Measurements from ENCODE around the gene ABHD14A.

DNA sequence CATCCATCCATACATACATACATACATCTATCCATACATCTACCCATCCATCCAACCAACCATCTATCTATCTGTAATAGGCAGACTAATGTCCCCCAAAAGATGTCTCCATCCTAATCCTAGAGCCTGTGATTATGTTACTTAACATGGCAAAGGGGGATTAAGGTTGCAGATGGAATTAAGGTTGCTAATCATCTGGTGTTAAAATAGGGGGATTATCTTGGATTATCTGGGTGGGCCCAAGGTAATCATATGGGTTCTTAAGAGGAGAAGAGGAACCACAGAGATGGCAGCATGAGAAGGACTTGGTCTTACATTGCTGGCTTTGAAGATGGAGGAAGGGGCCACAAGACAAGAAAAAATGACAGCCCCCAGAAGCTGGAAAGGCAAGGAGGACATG, 35.6 kb downstream of the ABHD14A start:
- TF ChIP-seq, protein P1, sequence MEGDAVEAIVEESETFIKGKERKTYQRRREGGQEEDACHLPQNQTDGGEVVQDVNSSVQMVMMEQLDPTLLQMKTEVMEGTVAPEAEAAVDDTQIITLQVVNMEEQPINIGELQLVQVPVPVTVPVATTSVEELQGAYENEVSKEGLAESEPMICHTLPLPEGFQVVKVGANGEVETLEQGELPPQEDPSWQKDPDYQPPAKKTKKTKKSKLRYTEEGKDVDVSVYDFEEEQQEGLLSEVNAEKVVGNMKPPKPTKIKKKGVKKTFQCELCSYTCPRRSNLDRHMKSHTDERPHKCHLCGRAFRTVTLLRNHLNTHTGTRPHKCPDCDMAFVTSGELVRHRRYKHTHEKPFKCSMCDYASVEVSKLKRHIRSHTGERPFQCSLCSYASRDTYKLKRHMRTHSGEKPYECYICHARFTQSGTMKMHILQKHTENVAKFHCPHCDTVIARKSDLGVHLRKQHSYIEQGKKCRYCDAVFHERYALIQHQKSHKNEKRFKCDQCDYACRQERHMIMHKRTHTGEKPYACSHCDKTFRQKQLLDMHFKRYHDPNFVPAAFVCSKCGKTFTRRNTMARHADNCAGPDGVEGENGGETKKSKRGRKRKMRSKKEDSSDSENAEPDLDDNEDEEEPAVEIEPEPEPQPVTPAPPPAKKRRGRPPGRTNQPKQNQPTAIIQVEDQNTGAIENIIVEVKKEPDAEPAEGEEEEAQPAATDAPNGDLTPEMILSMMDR (IDR thresholded peaks at IDR 0.05; ENCODE audit: poor library complexity) = no peak
- TF ChIP-seq EZH2 (IDR thresholded peaks at IDR 0.05; ENCODE audit: borderline replicate concordance) = no peak
- TF ChIP-seq EZH2phosphoT487 (IDR thresholded peaks at IDR 0.05; ENCODE audit: low read depth, severe bottlenecking, unreplicated experiment) = no peak

All from hepatocyte (in vitro differentiated cells).